ENCODE data around the gene KCTD17.

KCTD17 gene

GRCh38 chr22:37103656-37104452, 52.3 kb downstream of the KCTD17 start:
- H3K9me3 Mint-ChIP-seq: no peaks in the 10 kb centered on the region
- DNase-seq (ENCODE audit: low spot score in 2 of 2) (no peak), ATAC-seq (no peak)
- H3K4me3 Mint-ChIP-seq: no peak overlapping the region
- peaks cover 58% of the 10 kb centered on the region for H3K4me1 Mint-ChIP-seq
- H3K36me3 Mint-ChIP-seq: peaks cover 21% of the 10 kb centered on the region
- H3K27ac Mint-ChIP-seq: peak overlapping the region; percentile 60

- H3K27ac Mint-ChIP-seq: peak overlapping the region; percentile 54
- peaks cover 12% of the 10 kb centered on the region for H3K36me3 Mint-ChIP-seq
- no peak overlapping the region for H3K4me3 Mint-ChIP-seq
- H3K9me3 Mint-ChIP-seq: no peaks in the 10 kb centered on the region
- H3K4me1 Mint-ChIP-seq: peaks cover 45% of the 10 kb centered on the region
- no peak for ATAC-seq
- no peak for DNase-seq (ENCODE audit: low spot score in 2 of 2)
Observed at GRCh38 chr22:37105154-37105553, 53.6 kb downstream of the KCTD17 start.

GRCh38 chr22:37105990-37106389, 54.4 kb downstream of the KCTD17 start:
- Mint-ChIP-seq H3K9me3 (no peaks in the 10 kb centered on the region), H3K27ac (peak overlapping the region; percentile 54), H3K4me3 (no peak overlapping the region), H3K36me3 (peaks cover 5% of the 10 kb centered on the region), H3K4me1 (peaks cover 41% of the 10 kb centered on the region)
- ATAC-seq (no peak), DNase-seq (ENCODE audit: low spot score in 2 of 2) (no peak)

- H3K9me3 Mint-ChIP-seq: no peaks in the 10 kb centered on the region
- no peak for ATAC-seq
- peak overlapping the region; percentile 76 for H3K27ac Mint-ChIP-seq
- peaks cover 5% of the 10 kb centered on the region for H3K36me3 Mint-ChIP-seq
- H3K4me3 Mint-ChIP-seq: no peak overlapping the region
- no peak for DNase-seq (ENCODE audit: low spot score in 2 of 2)
- H3K4me1 Mint-ChIP-seq: peaks cover 36% of the 10 kb centered on the region
Observed at GRCh38 chr22:37107816-37108621, 56.5 kb downstream of the KCTD17 start.

GRCh38 chr22:37109242-37109917, 57.8 kb downstream of the KCTD17 start, which contains the start of gene TMPRSS6:
TMPRSS6 (minus strand) TSS chr22:37109713; CDS start chr22:37103417, 6,296 bp downstream.
- Mint-ChIP-seq H3K36me3 (peaks cover 9% of the 10 kb centered on the region), H3K27ac (peak within 1 kb of the TSS; percentile 76), H3K4me3 (no peak within 1 kb of the TSS), H3K9me3 (no peaks in the 10 kb centered on the region), H3K4me1 (peaks cover 26% of the 10 kb centered on the region)
- no peak for ATAC-seq
- DNase-seq (ENCODE audit: low spot score in 2 of 2): no peak

GRCh38 chr22:37111156-37111717, 59.7 kb downstream of the KCTD17 start:
- Mint-ChIP-seq H3K4me1 (peaks cover 33% of the 10 kb centered on the region), H3K36me3 (peaks cover 9% of the 10 kb centered on the region), H3K27ac (peak overlapping the region; percentile 1), H3K9me3 (no peaks in the 10 kb centered on the region), H3K4me3 (no peak overlapping the region)
- ATAC-seq: no peak
- DNase-seq (ENCODE audit: low spot score in 2 of 2): no peak

- peak overlapping the region; percentile 70 for H3K27ac Mint-ChIP-seq
- ATAC-seq: no peak
Observed at GRCh38 chr22:37112084-37112728, 60.7 kb downstream of the KCTD17 start.

More at GRCh38 chr22:37112084-37112728, 60.7 kb downstream of the KCTD17 start:
- H3K36me3 Mint-ChIP-seq: peaks cover 9% of the 10 kb centered on the region
- peaks cover 35% of the 10 kb centered on the region for H3K4me1 Mint-ChIP-seq
- no peak overlapping the region for H3K4me3 Mint-ChIP-seq
- H3K9me3 Mint-ChIP-seq: no peaks in the 10 kb centered on the region
- DNase-seq (ENCODE audit: low spot score in 2 of 2): no peak

Data from stimulated activated effector memory CD8-positive, alpha-beta T cell treated with anti-CD3 and anti-CD28 coated beads, Interleukin-12 subunit alpha, Interleukin-12 subunit beta, amount 100 ng/mL, for 72 hours (primary cell).